Endothelial cell of umbilical vein (primary cell): ENCODE measurements around the gene MYBBP1A. TPM values are rescaled to one million over a fixed set of nuclear protein-coding genes. Genes with fewer than 3 reads are reported as not detected.

Experiments used
- BruUV-seq: library from RNA; stranded (reverse); fragments of 400-500 nt; replicated peaks from 2 replicates; lab custom pipeline; 2021; lab: Mats Ljungman, UMichigan
- CTCF ChIA-PET: fragments of 300-600, 350-600 bp; sonication (Branson Sonifier 250); formaldehyde crosslinking; loops from one replicate; lab custom pipeline; 2021; ENCODE audit warnings: antibody characterized with exemption, inconsistent platforms; lab: Charles Lee
- POLR2A ChIA-PET: fragments of 300-600, 350-600 bp; sonication (Branson Sonifier 250); formaldehyde crosslinking; loops from one replicate; lab custom pipeline; 2021; ENCODE audit warnings: antibody characterized with exemption, inconsistent platforms; lab: Charles Lee
- DNase-seq: peaks from one replicate; pipeline ENCODE4 v3.0.0-alpha.2; 2011; ENCODE audit warnings: low read depth, low spot score
- FAIRE-seq: peaks from 2 replicates; lab custom pipeline; 2011; peaks lifted over from hg19 to GRCh38; lab: Jason Lieb, UNC
- H2AFZ ChIP-seq: 2 replicates; pipeline ENCODE4 v1.6.0; 2012; ENCODE audit warnings: low read depth, low read length, control low read depth, inconsistent platforms
- H3K27ac ChIP-seq: 2 replicates; pipeline ENCODE4 v1.5.1; 2011; ENCODE audit warnings: low read depth, mild to moderate bottlenecking, control low read depth, low read length, moderate library complexity; ENCODE audit not compliant: insufficient read depth
- H3K27me3 ChIP-seq, 2 experiments: 2 replicates each; pipeline versions ENCODE4 v1.6.0 to v1.6.1; 2011; ENCODE audit warnings: low read length in 2 of 2, mixed read lengths in 1 of 2; ENCODE audit not compliant: control insufficient read depth in 2 of 2, insufficient read depth in 2 of 2
- H3K36me3 ChIP-seq, 2 experiments: 2 replicates in 1 of 2; 3 replicates in 1 of 2; pipeline ENCODE4 v1.5.1; 2011; ENCODE audit warnings: low read length in 2 of 2, mild to moderate bottlenecking in 1 of 2, moderate library complexity in 1 of 2; ENCODE audit not compliant: control insufficient read depth in 2 of 2, insufficient read depth in 2 of 2; ENCODE audit errors: extremely low read depth in 1 of 2
- H3K4me1 ChIP-seq: 3 replicates; pipeline ENCODE4 v1.5.1; 2011; ENCODE audit warnings: mild to moderate bottlenecking, low read length; ENCODE audit not compliant: control insufficient read depth, insufficient read depth; ENCODE audit errors: extremely low read depth
- H3K4me2 ChIP-seq: 2 replicates; pipeline ENCODE4 v1.6.1; 2011; ENCODE audit warnings: low read length, control low read depth, mixed read lengths; ENCODE audit not compliant: insufficient read depth
- H3K4me3 ChIP-seq, 3 experiments: fragments of 200-600 bp in 1 of 3; sonication (generic), shearing (Covaris generic) in 1 of 3; replicated peaks in 1 of 3; 2 replicates each; pipeline ENCODE4 v1.5.1; 2011 to 2016; ENCODE audit warnings: control low read depth in 3 of 3, low read length in 3 of 3, mild to moderate bottlenecking in 2 of 3, inconsistent platforms in 1 of 3, low read depth in 1 of 3, moderate library complexity in 1 of 3; ENCODE audit not compliant: insufficient read depth in 1 of 3
- H3K79me2 ChIP-seq: 2 replicates; pipeline ENCODE4 v1.6.0; 2012; ENCODE audit warnings: low read length, inconsistent platforms; ENCODE audit not compliant: control insufficient read depth, insufficient read depth
- H3K9ac ChIP-seq: replicated peaks from 2 replicates; pipeline ENCODE3; 2011; ENCODE audit warnings: low read length, control low read depth; ENCODE audit not compliant: insufficient read depth; ENCODE audit errors: extremely low read depth
- H3K9me1 ChIP-seq: replicated peaks from 3 replicates; pipeline ENCODE4 v1.6.0; 2011; ENCODE audit warnings: mild to moderate bottlenecking, low read length; ENCODE audit not compliant: control insufficient read depth, insufficient read depth; ENCODE audit errors: extremely low read depth
- H3K9me3 ChIP-seq: replicated peaks from 2 replicates; pipeline ENCODE4 v1.5.1; 2012; ENCODE audit warnings: low read length, inconsistent platforms; ENCODE audit not compliant: control insufficient read depth, insufficient read depth
- H4K20me1 ChIP-seq: replicated peaks from 2 replicates; pipeline ENCODE3; 2011; ENCODE audit warnings: mild to moderate bottlenecking, low read length; ENCODE audit not compliant: control insufficient read depth, insufficient read depth; ENCODE audit errors: extremely low read depth
- JUN ChIP-seq: IDR thresholded peaks from 2 replicates; pipeline ENCODE4 v1.6.1; 2011; ENCODE audit warnings: borderline replicate concordance, low read depth; ENCODE audit not compliant: insufficient read length, insufficient read depth
- POLR2A ChIP-seq: IDR thresholded peaks from 2 replicates; pipeline ENCODE4 v1.6.1; 2012; ENCODE audit warnings: low read depth, mild to moderate bottlenecking, control low read depth, low read length
- POLR2AphosphoS5 ChIP-seq: IDR thresholded peaks from 2 replicates; pipeline ENCODE4 v1.6.1; 2012; ENCODE audit warnings: low read depth, mild to moderate bottlenecking, control low read depth, low read length, moderate library complexity; ENCODE audit not compliant: insufficient read depth
- dilution Hi-C: fragments of 300-500 bp; cut with MboI; formaldehyde crosslinking; loops from one replicate; pipeline ENCODE4 v1.15.0; 2019; ENCODE audit warnings: low sequenced_read_pairs; ENCODE audit not compliant: extremely low pct_ligation_motif_present
- intact Hi-C: fragments of 100-400 bp; cut with micrococcal nuclease; formaldehyde crosslinking; loops from one replicate; pipeline ENCODE4 v1.10.0; 2022
- polyA plus RNA-seq, 4 experiments: library from polyadenylated mRNA; depleted of rRNA in 3 of 4; stranded (reverse) in 3 of 4; unstranded in 1 of 4; fragments of >200 nt; gene quantifications; 2 replicates each; pipeline versions ENCODE4 v1.2.1 to v1.2.3, GENCODE V29; 2011 to 2012; ENCODE audit warnings: missing spikeins in 1 of 4
- total RNA-seq: library from RNA; stranded (reverse); gene quantifications from 2 replicates; pipeline ENCODE4 v1.2.3, GENCODE V29; 2021
- TF ChIP-seq, protein P1 (sequence below), 2 donors: IDR thresholded peaks; 1 replicate in 1 of 2; 2 replicates in 1 of 2; pipeline ENCODE4 v1.5.1; 2011; ENCODE audit warnings: low read length in 2 of 2, mild to moderate bottlenecking in 2 of 2, moderate library complexity in 2 of 2, control low read depth in 1 of 2, inconsistent platforms in 1 of 2, low read depth in 1 of 2; ENCODE audit not compliant: insufficient read depth in 1 of 2; ENCODE audit errors: extremely low read depth in 1 of 2

The MYBBP1A gene
- total and polyA plus RNA-seq, 2 donors (not counting 3 experiments of a cell fraction or from before 2014, with no cell fraction given), result 26.8 to 79.2 TPM

DNA sequence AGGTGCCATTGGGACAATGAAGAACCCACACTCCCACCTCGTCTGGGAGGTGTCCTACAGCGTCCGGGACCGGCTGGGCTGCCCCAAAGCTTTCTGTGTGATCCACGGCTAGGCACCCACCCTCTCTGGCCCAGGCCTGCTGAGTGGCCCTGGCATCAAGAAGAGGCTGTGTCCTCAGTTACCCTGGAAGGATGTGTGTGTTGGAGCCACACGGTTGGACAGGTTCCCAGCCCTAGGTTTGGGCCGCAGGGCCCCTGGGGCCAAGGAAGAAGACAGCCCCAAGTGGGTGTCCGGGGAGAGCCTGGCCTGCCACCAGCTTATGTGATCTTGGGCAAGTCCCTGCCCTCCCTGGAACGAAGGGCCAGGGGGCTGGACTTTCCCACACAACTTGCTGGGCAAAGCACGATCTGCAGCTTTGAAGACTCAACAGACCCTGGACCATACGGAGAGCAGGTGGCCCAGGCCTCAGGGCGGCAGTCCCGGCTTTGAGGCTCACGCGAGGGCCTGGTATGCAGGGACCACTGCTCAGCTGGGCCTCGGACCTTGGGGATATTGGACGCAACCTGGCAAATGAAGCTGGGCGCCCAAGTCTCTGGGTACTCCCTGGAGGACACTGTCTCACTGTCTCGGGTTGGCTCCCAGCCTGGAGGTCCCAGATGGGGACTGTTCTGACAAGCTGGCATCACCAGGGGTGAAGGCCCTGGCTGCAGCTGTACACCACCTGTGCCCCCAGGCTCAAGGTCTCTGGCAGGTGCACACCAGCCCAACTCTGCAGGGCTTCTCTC is 17.5 kb downstream of the MYBBP1A start:
- no peak for TF ChIP-seq JUN
- H3K4me1 ChIP-seq, result peaks cover 66% of the 10 kb centered on the region
- H3K9me3 ChIP-seq, result no peaks in the 10 kb centered on the region
- no peaks in the 10 kb centered on the region for H3K9me1 ChIP-seq
- no peaks in the 10 kb centered on the region for H4K20me1 ChIP-seq
- intact Hi-C loops (no loop called here), dilution Hi-C loops (no loop called here)
- ChIA-PET POLR2A (interaction anchor here (0.8 to 2.4 kb wide), 3 partner anchors 16 to 38 kb away, joined by 3 to 8 read pairs (median 4); partner anchors contain the start of genes MYBBP1A and SPNS2), CTCF (interaction anchor here (0.7 to 6.7 kb wide), 10 partner anchors 13 to 338 kb away, joined by 3 to 31 read pairs (median 4); partner anchors contain the start of genes MYBBP1A and SPNS2)
- H3K4me3 ChIP-seq, result no peak overlapping the region
- DNase-seq, result no peak
- no peaks in the 10 kb centered on the region for H3K79me2 ChIP-seq
- H3K4me2 ChIP-seq, result no peak overlapping the region
- no peak for FAIRE-seq
- no peaks in the 10 kb centered on the region for H3K27me3 ChIP-seq
- H3K36me3 ChIP-seq, result peaks cover 5 to 37% of the 10 kb centered on the region in 2 experiments
- TSS peak; percentile 38 for BruUV-seq
- no peak overlapping the region for H3K9ac ChIP-seq
- no peak overlapping the region for H2AFZ ChIP-seq
- H3K27ac ChIP-seq, result peak overlapping the region; percentile 55

DNA sequence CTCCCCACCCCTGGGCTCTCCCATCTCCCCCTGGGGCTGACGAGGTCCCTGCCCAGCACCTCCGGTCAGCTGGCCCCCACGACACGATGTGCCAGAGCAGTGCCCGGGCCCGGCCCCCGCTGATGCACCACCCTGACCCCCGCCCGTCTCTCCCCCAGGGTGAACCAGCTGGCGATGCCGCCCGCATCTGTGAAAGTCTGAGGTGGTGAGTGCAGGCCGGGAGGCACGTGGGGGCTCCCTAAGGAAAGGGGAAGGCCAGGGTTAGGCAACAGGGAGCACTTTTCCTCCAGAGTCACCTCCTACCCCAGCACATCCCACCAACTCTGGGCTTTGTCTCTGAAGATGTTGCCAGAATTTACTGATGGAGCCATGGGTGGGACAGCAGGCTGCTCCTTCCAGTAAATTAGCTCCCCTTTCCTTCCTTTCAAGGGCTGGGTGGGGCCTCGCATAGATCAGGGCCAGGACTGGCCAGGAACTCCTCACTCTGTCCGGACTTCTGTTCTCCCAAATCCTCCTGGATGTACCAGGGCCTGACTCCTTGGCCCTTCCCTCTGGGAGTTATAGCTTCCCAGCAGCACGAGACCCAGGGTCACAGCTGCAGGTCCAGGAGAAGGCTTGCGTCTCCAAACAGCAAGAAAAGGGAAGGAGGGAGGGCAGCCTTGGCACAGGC is 18.3 kb downstream of the MYBBP1A start:
- Histone ChIP-seq H2AFZ (no peak overlapping the region), H3K79me2 (no peaks in the 10 kb centered on the region), H3K4me2 (no peak overlapping the region), H3K27me3 (no peaks in the 10 kb centered on the region), H3K4me1 (peaks cover 73% of the 10 kb centered on the region), H3K9me3 (no peaks in the 10 kb centered on the region), H3K36me3 (peaks cover 2 to 35% of the 10 kb centered on the region in 2 experiments), H3K27ac (peak overlapping the region; percentile 55), H4K20me1 (no peaks in the 10 kb centered on the region), H3K9me1 (no peaks in the 10 kb centered on the region), H3K4me3 (no peak overlapping the region), H3K9ac (no peak overlapping the region)
- ChIA-PET CTCF (interaction anchor here (0.9 to 6.7 kb wide), 7 partner anchors 10 to 116 kb away, joined by 3 to 31 read pairs (median 6); partner anchors contain the start of gene SPNS2), POLR2A (interaction anchor here (0.6 to 2.4 kb wide), 2 partner anchors 13 to 38 kb away, joined by 3 to 8 read pairs; partner anchors contain the start of gene SPNS2)
- FAIRE-seq (peak; percentile 55), DNase-seq (peak; percentile 43)
- intact Hi-C loops, result no loop called here
- BruUV-seq, result no TSS peak
- TF ChIP-seq POLR2A (peak; percentile 2), POLR2AphosphoS5 (peak; percentile 11)
- TF ChIP-seq, protein P1, sequence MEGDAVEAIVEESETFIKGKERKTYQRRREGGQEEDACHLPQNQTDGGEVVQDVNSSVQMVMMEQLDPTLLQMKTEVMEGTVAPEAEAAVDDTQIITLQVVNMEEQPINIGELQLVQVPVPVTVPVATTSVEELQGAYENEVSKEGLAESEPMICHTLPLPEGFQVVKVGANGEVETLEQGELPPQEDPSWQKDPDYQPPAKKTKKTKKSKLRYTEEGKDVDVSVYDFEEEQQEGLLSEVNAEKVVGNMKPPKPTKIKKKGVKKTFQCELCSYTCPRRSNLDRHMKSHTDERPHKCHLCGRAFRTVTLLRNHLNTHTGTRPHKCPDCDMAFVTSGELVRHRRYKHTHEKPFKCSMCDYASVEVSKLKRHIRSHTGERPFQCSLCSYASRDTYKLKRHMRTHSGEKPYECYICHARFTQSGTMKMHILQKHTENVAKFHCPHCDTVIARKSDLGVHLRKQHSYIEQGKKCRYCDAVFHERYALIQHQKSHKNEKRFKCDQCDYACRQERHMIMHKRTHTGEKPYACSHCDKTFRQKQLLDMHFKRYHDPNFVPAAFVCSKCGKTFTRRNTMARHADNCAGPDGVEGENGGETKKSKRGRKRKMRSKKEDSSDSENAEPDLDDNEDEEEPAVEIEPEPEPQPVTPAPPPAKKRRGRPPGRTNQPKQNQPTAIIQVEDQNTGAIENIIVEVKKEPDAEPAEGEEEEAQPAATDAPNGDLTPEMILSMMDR (IDR thresholded peaks at IDR 0.05; ENCODE audit: extremely low read depth in 1 of 2, insufficient read depth in 1 of 2, low read depth in 1 of 2, low read length in 2 of 2), result no peak
- dilution Hi-C loops, result no loop called here
